GM12878 (cell line): ENCODE measurements around the gene DOCK2. TPM values are rescaled to one million over a fixed set of nuclear protein-coding genes. Genes with fewer than 3 reads are reported as not detected.

Experiments
- CBFB ChIP-seq: IDR thresholded peaks from 2 replicates; pipeline ENCODE4 v1.6.1; 2016; ENCODE audit warnings: antibody characterized with exemption, low read depth
- DPF2 ChIP-seq: fragments of 450-650 bp; IDR thresholded peaks from 2 replicates; pipeline ENCODE4 v1.6.1; 2017; ENCODE audit warnings: mild to moderate bottlenecking
- FOS ChIP-seq: IDR thresholded peaks from 3 replicates; pipeline ENCODE4 v1.6.1; 2011; ENCODE audit warnings: borderline replicate concordance; ENCODE audit not compliant: insufficient read length; ENCODE audit errors: extremely low read depth
- JUND ChIP-seq: IDR thresholded peaks from 2 replicates; pipeline ENCODE4 v1.6.1; 2012; ENCODE audit warnings: low read depth, mild to moderate bottlenecking, low read length, improper control_type of control experiment, moderate library complexity
- MEF2A ChIP-seq: IDR thresholded peaks from 2 replicates; pipeline ENCODE4 v1.6.1; 2011; ENCODE audit warnings: low read depth, mild to moderate bottlenecking, low read length, moderate library complexity; ENCODE audit not compliant: insufficient read depth
- POLR2AphosphoS2 ChIP-seq: IDR thresholded peaks from 2 replicates; pipeline ENCODE4 v1.6.1; 2011; ENCODE audit warnings: low read depth, mild to moderate bottlenecking, low read length, improper control_type of control experiment, moderate library complexity
- SREBF2 ChIP-seq: IDR thresholded peaks from 2 replicates; pipeline ENCODE4 v1.6.1; 2012; ENCODE audit warnings: mild to moderate bottlenecking, low read length
- SUPT20H ChIP-seq: IDR thresholded peaks from 2 replicates; pipeline ENCODE4 v1.6.1; 2011; ENCODE audit warnings: low read depth, mild to moderate bottlenecking, low read length, moderate library complexity, borderline replicate concordance; ENCODE audit not compliant: control insufficient read depth
- TCF12 ChIP-seq: IDR thresholded peaks from 2 replicates; pipeline ENCODE4 v1.6.1; 2011; ENCODE audit warnings: low read depth, mild to moderate bottlenecking, low read length
- polyA plus RNA-seq, 11 experiments: library from polyadenylated mRNA; depleted of rRNA in 4 of 11; unstranded in 6 of 11; stranded (reverse) in 5 of 11; fragments of >200 nt; fragmentation: Nextera tagmentation in 4 of 11; fragmentation: Illumina TruSeq in 1 of 11; extraction: Ambion mirVana in 4 of 11; extraction: Trizol in 1 of 11; gene quantifications; 1 replicate in 1 of 11; 2 replicates in 10 of 11; pipeline versions ENCODE4 v1.2.1 to v1.2.3, GENCODE V29; 2011 to 2016; ENCODE audit warnings: inconsistent platforms in 2 of 11, missing spikeins in 2 of 11, low read depth in 1 of 11
- total RNA-seq, 4 experiments: library from RNA; depleted of rRNA in 3 of 4; stranded (reverse); fragments of >200 nt in 3 of 4; fragmentation: Illumina TruSeq in 1 of 4; extraction: Trizol in 1 of 4; gene quantifications; 2 replicates each; pipeline versions ENCODE4 v1.2.1 to v1.2.3, GENCODE V29; 2013 to 2021
- TF ChIP-seq, protein P1 (sequence below): fragments of 450-650 bp; formaldehyde crosslinking; IDR thresholded peaks from 2 replicates; pipeline ENCODE4 v1.4.0; 2022; ENCODE audit warnings: mild to moderate bottlenecking, moderate library complexity
- TF ChIP-seq, protein P2 (sequence below): fragments of 450-650 bp; IDR thresholded peaks from 2 replicates; pipeline ENCODE4 v1.6.1; 2017; ENCODE audit warnings: mild to moderate bottlenecking, low read depth, inconsistent platforms; ENCODE audit not compliant: poor library complexity, severe bottlenecking
- TF ChIP-seq, protein P3 (sequence below): fragments of 450-650 bp; IDR thresholded peaks from 2 replicates; pipeline ENCODE4 v1.6.1; 2016; ENCODE audit warnings: mild to moderate bottlenecking
- TF ChIP-seq, protein P4 (sequence below): IDR thresholded peaks from 2 replicates; pipeline ENCODE4 v1.6.1; 2011; ENCODE audit warnings: mild to moderate bottlenecking, low read depth, low read length, moderate library complexity; ENCODE audit not compliant: insufficient replicate concordance
- TF ChIP-seq, protein P5 (sequence below): IDR thresholded peaks from 2 replicates; pipeline ENCODE4 v1.6.1; 2011; ENCODE audit warnings: low read depth, mild to moderate bottlenecking, low read length, moderate library complexity, borderline replicate concordance; ENCODE audit errors: extremely low read depth
- TF ChIP-seq, protein P6 (sequence below): fragments of 450-650 bp; conservative IDR thresholded peaks from 2 replicates; pipeline ENCODE4 v1.6.1; 2017; ENCODE audit warnings: mild to moderate bottlenecking, moderate library complexity
- TF ChIP-seq, protein P7 (sequence below): IDR thresholded peaks from 2 replicates; pipeline ENCODE4 v1.6.1; 2012; ENCODE audit warnings: low read depth, low read length, improper control_type of control experiment

The DOCK2 gene
- total and polyA plus RNA-seq, 10 of the 15 experiments (the other 5 are each of a cell fraction or from before 2014, with no cell fraction given), result 34.2 to 192 (median 118) TPM

DNA sequence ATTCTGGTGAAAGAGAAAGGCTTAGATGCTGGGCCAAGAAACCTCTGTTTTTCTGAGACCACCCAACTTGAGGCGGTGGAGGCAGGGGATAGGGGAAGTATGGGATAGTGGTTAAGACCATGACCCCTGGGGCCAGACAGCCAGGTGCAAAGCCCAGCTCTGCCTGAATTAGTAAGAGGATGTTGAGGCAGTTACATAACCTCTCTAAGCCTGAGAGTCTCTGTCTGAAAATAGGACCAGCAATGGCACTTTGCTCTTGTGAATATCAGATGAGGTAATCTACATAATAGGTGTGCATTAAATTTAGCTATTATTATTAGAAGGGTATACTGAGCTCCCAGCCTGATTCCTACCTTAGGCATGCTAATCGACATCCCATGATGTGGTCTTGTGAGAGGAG is 68.2 kb downstream of the DOCK2 start (continued):
- TF ChIP-seq, protein P1, sequence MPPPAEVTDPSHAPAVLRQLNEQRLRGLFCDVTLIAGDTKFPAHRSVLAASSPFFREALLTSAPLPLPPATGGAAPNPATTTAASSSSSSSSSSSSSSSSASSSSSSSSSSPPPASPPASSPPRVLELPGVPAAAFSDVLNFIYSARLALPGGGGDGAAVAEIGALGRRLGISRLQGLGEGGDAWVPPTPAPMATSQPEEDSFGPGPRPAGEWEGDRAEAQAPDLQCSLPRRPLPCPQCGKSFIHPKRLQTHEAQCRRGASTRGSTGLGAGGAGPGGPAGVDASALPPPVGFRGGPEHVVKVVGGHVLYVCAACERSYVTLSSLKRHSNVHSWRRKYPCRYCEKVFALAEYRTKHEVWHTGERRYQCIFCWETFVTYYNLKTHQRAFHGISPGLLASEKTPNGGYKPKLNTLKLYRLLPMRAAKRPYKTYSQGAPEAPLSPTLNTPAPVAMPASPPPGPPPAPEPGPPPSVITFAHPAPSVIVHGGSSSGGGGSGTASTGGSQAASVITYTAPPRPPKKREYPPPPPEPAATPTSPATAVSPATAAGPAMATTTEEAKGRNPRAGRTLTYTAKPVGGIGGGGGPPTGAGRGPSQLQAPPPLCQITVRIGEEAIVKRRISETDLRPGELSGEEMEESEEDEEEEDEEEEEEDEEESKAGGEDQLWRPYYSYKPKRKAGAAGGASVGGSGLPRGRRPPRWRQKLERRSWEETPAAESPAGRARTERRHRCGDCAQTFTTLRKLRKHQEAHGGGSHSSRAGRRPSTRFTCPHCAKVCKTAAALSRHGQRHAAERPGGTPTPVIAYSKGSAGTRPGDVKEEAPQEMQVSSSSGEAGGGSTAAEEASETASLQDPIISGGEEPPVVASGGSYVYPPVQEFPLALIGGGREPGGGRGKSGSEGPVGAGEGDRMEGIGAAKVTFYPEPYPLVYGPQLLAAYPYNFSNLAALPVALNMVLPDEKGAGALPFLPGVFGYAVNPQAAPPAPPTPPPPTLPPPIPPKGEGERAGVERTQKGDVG (CRISPR knock-in tag), result no peak
- TF ChIP-seq SUPT20H (no peak), JUND (no peak), FOS (no peak), SREBF2 (no peak), DPF2 (no peak), POLR2AphosphoS2 (no peak), MEF2A (0 out of 2 replicates have a peak, but pooled peaks have one; percentile 53), CBFB (no peak), TCF12 (peak; percentile 61; the same call in 1 of the 2 replicates)
- TF ChIP-seq, protein P2, sequence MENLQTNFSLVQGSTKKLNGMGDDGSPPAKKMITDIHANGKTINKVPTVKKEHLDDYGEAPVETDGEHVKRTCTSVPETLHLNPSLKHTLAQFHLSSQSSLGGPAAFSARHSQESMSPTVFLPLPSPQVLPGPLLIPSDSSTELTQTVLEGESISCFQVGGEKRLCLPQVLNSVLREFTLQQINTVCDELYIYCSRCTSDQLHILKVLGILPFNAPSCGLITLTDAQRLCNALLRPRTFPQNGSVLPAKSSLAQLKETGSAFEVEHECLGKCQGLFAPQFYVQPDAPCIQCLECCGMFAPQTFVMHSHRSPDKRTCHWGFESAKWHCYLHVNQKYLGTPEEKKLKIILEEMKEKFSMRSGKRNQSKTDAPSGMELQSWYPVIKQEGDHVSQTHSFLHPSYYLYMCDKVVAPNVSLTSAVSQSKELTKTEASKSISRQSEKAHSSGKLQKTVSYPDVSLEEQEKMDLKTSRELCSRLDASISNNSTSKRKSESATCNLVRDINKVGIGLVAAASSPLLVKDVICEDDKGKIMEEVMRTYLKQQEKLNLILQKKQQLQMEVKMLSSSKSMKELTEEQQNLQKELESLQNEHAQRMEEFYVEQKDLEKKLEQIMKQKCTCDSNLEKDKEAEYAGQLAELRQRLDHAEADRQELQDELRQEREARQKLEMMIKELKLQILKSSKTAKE, result no peak
- TF ChIP-seq, protein P3, sequence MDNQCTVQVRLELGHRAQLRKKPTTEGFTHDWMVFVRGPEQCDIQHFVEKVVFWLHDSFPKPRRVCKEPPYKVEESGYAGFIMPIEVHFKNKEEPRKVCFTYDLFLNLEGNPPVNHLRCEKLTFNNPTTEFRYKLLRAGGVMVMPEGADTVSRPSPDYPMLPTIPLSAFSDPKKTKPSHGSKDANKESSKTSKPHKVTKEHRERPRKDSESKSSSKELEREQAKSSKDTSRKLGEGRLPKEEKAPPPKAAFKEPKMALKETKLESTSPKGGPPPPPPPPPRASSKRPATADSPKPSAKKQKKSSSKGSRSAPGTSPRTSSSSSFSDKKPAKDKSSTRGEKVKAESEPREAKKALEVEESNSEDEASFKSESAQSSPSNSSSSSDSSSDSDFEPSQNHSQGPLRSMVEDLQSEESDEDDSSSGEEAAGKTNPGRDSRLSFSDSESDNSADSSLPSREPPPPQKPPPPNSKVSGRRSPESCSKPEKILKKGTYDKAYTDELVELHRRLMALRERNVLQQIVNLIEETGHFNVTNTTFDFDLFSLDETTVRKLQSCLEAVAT, result no peak
- TF ChIP-seq, protein P4, sequence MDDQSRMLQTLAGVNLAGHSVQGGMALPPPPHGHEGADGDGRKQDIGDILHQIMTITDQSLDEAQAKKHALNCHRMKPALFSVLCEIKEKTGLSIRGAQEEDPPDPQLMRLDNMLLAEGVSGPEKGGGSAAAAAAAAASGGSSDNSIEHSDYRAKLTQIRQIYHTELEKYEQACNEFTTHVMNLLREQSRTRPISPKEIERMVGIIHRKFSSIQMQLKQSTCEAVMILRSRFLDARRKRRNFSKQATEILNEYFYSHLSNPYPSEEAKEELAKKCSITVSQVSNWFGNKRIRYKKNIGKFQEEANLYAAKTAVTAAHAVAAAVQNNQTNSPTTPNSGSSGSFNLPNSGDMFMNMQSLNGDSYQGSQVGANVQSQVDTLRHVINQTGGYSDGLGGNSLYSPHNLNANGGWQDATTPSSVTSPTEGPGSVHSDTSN, result no peak
- TF ChIP-seq, protein P5, sequence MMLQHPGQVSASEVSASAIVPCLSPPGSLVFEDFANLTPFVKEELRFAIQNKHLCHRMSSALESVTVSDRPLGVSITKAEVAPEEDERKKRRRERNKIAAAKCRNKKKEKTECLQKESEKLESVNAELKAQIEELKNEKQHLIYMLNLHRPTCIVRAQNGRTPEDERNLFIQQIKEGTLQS, result no peak
- TF ChIP-seq, protein P6, sequence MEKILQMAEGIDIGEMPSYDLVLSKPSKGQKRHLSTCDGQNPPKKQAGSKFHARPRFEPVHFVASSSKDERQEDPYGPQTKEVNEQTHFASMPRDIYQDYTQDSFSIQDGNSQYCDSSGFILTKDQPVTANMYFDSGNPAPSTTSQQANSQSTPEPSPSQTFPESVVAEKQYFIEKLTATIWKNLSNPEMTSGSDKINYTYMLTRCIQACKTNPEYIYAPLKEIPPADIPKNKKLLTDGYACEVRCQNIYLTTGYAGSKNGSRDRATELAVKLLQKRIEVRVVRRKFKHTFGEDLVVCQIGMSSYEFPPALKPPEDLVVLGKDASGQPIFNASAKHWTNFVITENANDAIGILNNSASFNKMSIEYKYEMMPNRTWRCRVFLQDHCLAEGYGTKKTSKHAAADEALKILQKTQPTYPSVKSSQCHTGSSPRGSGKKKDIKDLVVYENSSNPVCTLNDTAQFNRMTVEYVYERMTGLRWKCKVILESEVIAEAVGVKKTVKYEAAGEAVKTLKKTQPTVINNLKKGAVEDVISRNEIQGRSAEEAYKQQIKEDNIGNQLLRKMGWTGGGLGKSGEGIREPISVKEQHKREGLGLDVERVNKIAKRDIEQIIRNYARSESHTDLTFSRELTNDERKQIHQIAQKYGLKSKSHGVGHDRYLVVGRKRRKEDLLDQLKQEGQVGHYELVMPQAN, result no peak
- TF ChIP-seq, protein P7, sequence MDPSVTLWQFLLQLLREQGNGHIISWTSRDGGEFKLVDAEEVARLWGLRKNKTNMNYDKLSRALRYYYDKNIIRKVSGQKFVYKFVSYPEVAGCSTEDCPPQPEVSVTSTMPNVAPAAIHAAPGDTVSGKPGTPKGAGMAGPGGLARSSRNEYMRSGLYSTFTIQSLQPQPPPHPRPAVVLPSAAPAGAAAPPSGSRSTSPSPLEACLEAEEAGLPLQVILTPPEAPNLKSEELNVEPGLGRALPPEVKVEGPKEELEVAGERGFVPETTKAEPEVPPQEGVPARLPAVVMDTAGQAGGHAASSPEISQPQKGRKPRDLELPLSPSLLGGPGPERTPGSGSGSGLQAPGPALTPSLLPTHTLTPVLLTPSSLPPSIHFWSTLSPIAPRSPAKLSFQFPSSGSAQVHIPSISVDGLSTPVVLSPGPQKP, result no peak
